Effector CD8-positive, alpha-beta T cell (primary cell): Measurements from ENCODE around the gene FAM184B.

Source experiments
- DNase-seq: peaks from one replicate; lab custom pipeline; 2025; lab: John Stamatoyannopoulos, UW
- total RNA-seq, 4 experiments: gene quantifications; one replicate each; lab custom pipeline; 2026; lab: John Stamatoyannopoulos, UW

The FAM184B gene
- 0 to 0.53 (median 0.09) reads per million in 4 experiments for total RNA-seq

GRCh38 chr4:17781300-17782287 is at the start of gene FAM184B:
TSS of gene FAM184B (minus strand) at chr4:17781621. CDS start at chr4:17781299, 322 bp downstream.
- no peak for DNase-seq

DNA sequence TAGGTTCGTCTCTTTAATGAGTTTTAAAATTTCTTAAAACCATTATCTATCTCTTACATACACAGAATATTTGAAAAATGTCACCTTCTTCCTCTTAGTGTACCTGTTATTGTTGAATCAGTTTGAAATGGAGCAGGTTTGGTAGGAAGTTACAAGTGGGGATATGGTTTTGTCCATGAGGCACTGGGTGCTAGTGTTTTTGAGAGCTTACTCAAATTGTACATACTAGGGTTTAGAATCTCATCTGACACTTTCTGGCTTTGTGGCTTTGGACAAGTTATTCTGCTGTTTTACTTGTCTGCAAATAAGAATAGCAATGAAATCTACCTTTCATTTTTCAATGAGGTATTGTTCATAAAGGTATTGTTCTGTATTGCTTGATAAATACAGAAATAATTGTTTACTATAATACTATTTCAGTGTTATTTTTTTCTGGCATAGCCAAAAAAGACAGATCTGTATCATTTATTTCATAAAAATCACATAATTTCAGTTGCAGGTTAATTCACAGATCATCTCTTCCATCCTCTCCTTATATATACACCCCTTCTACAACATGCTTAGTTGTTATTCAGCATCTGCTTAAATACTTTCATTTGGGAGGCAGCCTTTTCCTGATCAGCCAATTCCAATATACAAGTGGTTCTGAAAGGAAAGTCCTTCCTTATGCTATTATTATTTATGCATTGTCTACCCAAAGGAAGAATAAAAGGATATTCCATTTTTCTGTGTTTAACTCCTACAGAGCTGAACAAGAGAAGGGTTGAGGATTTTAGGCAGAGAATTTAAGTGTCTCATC is 42.6 kb upstream of the FAM184B start:
- no peak for DNase-seq

GRCh38 chr4:17817027-17817426 is 35.6 kb upstream of the FAM184B start:
- DNase-seq, result no peak

DNA sequence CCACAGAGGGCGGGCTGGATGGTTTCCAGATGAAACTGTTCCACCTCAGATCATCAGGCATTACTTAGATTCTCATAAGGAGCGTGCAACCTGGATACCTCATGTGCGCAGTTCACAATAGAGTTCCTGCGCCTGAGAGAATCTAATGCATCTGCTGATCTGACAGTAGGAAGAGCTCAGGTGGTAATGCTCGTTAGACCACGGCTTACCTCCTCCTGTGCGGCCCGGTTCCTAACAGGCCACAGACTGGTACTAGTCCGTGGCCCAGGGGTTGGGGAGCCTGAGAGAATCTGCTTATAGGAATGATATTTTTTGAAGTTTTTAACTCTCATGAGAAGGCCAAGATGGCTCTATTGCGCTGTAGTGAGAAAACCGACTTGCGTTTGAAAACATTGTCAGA is 34.7 kb upstream of the FAM184B start:
- DNase-seq, result no peak

DNA sequence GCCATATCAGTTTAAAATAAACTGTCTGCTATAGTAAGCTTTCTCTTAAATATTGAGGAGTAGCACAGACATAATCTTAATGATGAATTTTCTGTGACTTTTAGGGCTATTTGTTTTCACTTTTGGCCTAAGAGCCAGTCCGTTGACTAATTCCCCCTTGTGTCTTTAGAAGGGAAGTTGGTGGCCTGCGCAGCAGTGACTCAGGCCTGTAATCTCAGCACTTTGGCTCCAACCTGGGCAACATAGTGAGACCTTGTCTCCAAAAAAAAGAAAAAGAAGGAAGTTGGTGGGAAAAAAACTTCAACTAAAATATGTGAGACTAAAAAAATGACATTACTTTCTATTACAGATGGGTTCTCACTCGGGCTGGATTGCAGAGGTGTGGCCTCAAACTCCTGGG is 32.7 kb upstream of the FAM184B start:
- no peak for DNase-seq

DNA sequence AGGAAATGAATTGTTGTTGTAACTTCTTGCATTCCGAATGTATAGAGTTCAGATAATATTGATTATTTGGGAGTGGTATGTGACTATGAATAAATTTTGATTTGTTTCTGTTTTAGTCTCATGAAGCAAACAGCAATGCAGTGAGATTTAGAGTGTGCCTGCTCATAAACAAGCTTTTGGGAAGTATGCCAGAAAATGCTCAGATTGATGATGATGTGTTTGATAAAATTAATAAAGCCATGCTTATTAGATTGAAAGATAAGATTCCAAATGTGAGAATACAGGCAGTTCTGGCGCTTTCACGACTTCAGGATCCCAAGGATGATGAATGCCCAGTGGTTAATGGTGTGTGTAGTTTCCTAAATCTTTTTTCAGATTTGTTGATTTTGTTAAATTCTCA is 31.4 kb upstream of the FAM184B start:
- DNase-seq, result no peak

GRCh38 chr4:17812125-17812524 is 30.7 kb upstream of the FAM184B start:
- DNase-seq, result no peak

GRCh38 chr4:17811078-17811603 is 29.7 kb upstream of the FAM184B start:
- no peak for DNase-seq

- DNase-seq, result peak; percentile 100
These were observed 29.0 kb upstream of the FAM184B start, which contains the start of the genes DCAF16 and NCAPG for GRCh38 chr4:17810260-17811077. TSS of gene DCAF16 (minus strand) at chr4:17810757. CDS start at chr4:17804141, 6,616 bp downstream. TSS of gene NCAPG (plus strand) at chr4:17810979. CDS start at chr4:17811078, 99 bp downstream.

- DNase-seq, result no peak
These were observed 28.2 kb upstream of the FAM184B start for GRCh38 chr4:17809667-17810066.

- DNase-seq, result no peak
These were observed 26.0 kb upstream of the FAM184B start for GRCh38 chr4:17807446-17807845.

GRCh38 chr4:17805580-17806155 is 24.2 kb upstream of the FAM184B start:
- no peak for DNase-seq

DNA sequence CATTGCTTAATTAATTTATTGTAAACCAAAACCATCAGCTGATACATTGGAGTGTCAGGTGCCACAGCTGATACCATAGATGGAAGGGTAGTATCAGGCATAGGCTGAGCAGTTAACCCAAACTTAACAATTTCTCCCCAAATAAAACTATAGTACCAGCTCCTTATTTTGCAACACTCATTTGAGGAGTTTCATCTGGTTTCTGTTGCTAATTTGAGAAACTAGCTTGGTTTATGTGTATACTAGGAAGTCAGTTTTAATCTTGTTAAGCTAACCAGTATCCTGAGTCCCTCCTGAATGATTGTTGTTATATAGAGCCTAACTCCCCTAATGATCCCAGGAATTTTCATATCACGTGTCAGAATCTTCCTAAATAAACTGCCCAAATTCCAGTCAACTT is 16.4 kb upstream of the FAM184B start:
- DNase-seq, result no peak

- DNase-seq, result no peak
These were observed 13.3 kb upstream of the FAM184B start for GRCh38 chr4:17794730-17795129.

GRCh38 chr4:17788956-17789355 is 7.5 kb upstream of the FAM184B start:
- DNase-seq, result no peak

DNA sequence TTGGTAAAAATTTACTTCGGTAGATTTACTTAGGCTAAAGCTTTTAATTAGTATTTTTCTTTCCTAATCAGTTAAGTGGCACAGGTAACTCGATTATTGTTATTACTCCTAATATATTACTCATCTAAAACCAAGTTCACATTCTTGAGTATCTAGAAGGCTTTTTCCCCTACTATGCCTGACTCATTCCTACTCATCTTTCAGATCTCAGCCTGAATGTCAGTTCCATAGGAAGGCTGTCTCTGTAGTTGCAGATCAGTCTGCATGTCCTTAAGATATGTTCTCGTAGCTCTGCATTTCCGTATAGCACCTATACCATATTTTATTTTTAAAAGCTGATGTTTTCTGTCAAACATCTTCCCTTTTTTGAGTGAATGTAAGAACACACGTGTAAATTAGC is 5.9 kb upstream of the FAM184B start:
- DNase-seq, result no peak

DNA sequence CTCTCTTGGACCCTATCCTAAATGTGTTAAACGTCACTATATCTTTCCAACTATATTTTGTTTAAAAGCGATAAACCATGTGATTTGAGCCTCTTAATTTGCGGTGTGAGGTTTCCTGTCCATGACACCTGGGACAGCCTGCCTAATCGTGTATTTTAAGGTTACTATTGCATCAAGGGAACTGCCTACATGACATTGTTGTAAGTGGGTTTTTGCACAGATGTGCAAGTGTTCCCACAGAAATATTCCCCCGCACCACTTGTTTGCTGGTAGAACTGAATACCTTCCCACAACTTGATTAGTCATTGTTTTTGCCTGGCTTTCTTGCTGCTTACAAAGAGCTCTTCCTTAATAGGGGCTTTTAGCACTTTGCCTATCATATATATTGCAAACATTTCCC is 5.1 kb upstream of the FAM184B start:
- no peak for DNase-seq

DNA sequence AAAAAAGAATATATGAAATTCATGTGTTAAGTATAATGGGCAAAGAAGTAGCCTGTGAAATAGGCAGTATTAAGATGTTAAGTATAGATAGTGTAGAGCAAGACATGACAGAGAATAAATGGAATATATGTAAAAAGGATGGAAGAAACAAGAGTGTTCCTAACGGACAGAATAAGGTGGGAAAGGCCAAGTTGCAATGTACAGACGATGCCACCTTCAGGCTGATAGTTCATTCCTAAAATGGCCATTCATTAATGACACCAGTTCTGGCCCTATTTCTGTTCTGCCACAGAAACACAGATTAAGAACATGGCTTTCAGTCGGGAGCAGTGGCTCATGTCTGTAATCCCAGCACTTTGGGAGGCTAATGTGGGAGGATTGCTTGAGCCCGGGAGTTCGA is 4.4 kb upstream of the FAM184B start:
- no peak for DNase-seq

GRCh38 chr4:17780501-17781299 is 721 bp downstream of the FAM184B start:
- no peak for DNase-seq

DNA sequence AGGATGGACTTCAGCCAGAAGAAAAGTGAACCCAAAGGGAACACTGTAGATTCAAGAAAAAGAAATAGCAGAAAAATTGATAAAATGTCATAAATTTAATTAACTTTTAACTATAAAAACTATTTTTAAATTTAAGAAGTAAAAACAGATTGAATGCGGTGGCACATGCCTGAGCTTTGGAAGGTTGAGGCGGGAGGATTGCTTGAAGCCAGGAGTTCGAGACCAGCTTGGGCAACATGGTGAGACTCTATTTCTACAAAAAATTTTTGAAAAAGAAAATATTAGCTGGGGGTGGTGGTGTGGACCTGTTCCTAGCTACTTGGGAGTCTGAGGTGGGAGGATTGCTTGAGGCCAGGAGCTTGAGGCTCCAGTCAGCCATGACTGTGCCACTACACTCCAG is 3.0 kb downstream of the FAM184B start:
- DNase-seq, result no peak
